GM15510 (cell line): ENCODE measurements around the gene TBC1D21.

ENCODE experiments used
- POLR2A ChIP-seq: IDR thresholded peaks from 3 replicates; pipeline ENCODE4 v1.6.1; 2011; ENCODE audit warnings: borderline replicate concordance; ENCODE audit not compliant: insufficient read length; ENCODE audit errors: extremely low read depth

The TBC1D21 gene

GRCh38 chr15:73926219-73927002 is 53.0 kb downstream of the TBC1D21 start, which contains the start of gene LOXL1:
Gene LOXL1 (plus strand): TSS chr15:73926462. CDS start chr15:73926784, 322 bp downstream.
- TF ChIP-seq POLR2A: no peak

GRCh38 chr15:73927003-73927475 is 53.7 kb downstream of the TBC1D21 start:
- TF ChIP-seq POLR2A: no peak

- TF ChIP-seq POLR2A: no peak
Measured at GRCh38 chr15:73927476-73928240, 54.3 kb downstream of the TBC1D21 start.

GRCh38 chr15:73928241-73928579 is 54.8 kb downstream of the TBC1D21 start:
- TF ChIP-seq POLR2A: no peak

- TF ChIP-seq POLR2A: no peak
Measured at GRCh38 chr15:73928971-73929627, 55.7 kb downstream of the TBC1D21 start.

GRCh38 chr15:73930371-73930770 is 57.0 kb downstream of the TBC1D21 start:
- TF ChIP-seq POLR2A: no peak

GRCh38 chr15:73930790-73931281 is 57.5 kb downstream of the TBC1D21 start:
- no peak for TF ChIP-seq POLR2A

- no peak for TF ChIP-seq POLR2A
Measured at GRCh38 chr15:73931441-73931840, 58.1 kb downstream of the TBC1D21 start.

GRCh38 chr15:73932381-73933191 is 59.2 kb downstream of the TBC1D21 start:
- TF ChIP-seq POLR2A: no peak

- TF ChIP-seq POLR2A: no peak
Measured at GRCh38 chr15:73934281-73934680, 60.9 kb downstream of the TBC1D21 start.

- TF ChIP-seq POLR2A: no peak
Measured at GRCh38 chr15:73935547-73935946, 62.2 kb downstream of the TBC1D21 start.

- TF ChIP-seq POLR2A: no peak
Measured at GRCh38 chr15:73936181-73936580, 62.8 kb downstream of the TBC1D21 start.

- no peak for TF ChIP-seq POLR2A
Measured at GRCh38 chr15:73936588-73937290, 63.4 kb downstream of the TBC1D21 start.

- TF ChIP-seq POLR2A: no peak
Measured at GRCh38 chr15:73937296-73937695, 63.9 kb downstream of the TBC1D21 start.

GRCh38 chr15:73937726-73938125 is 64.4 kb downstream of the TBC1D21 start:
- TF ChIP-seq POLR2A: no peak
